Activated CD4-positive, alpha-beta T cell treated with anti-CD3 and anti-CD28 coated beads for 36 hours (primary cell): Measurements from ENCODE around the gene AURKB. TPM values are rescaled to one million over a fixed set of nuclear protein-coding genes. Genes with fewer than 3 reads are reported as not detected.

Experiments
- ATAC-seq: fragments of 200-7000 bp; cut with Tn5 transposase; one replicate; pipeline ENCODE4 v1.10.0; 2021; ENCODE audit warnings: mild to moderate bottlenecking, moderate library complexity
- CTCF ChIA-PET: fragments of 350-600 bp; sonication (Branson Sonifier 250); formaldehyde crosslinking; loops from one replicate; lab custom pipeline; 2021; ENCODE audit warnings: antibody characterized with exemption; lab: Charles Lee
- POLR2A ChIA-PET: fragments of 350-600 bp; sonication (Branson Sonifier 250); formaldehyde crosslinking; loops from one replicate; lab custom pipeline; 2021; ENCODE audit warnings: antibody characterized with exemption, inconsistent platforms; lab: Charles Lee
- DNase-seq: peaks from one replicate; pipeline ENCODE4 v3.0.0-alpha.2; 2020
- H3K27ac Mint-ChIP-seq: one replicate; pipeline ENCODE4 v1.8.0; 2021; ENCODE audit warnings: mixed read lengths
- H3K27me3 Mint-ChIP-seq: one replicate; pipeline ENCODE4 v1.8.0; 2021; ENCODE audit warnings: mixed read lengths
- H3K36me3 Mint-ChIP-seq: one replicate; pipeline ENCODE4 v1.8.0; 2021; ENCODE audit warnings: low read depth, mixed read lengths
- H3K4me1 Mint-ChIP-seq: one replicate; pipeline ENCODE4 v1.8.0; 2021; ENCODE audit warnings: mixed read lengths
- H3K4me3 Mint-ChIP-seq: one replicate; pipeline ENCODE4 v1.8.0; 2021; ENCODE audit warnings: mild to moderate bottlenecking, moderate library complexity, mixed read lengths
- H3K9me3 Mint-ChIP-seq: one replicate; pipeline ENCODE4 v1.8.0; 2021; ENCODE audit warnings: low read depth, mixed read lengths
- intact Hi-C, 2 experiments: fragments of 100-400 bp; cut with DNase I in 1 of 2; cut with micrococcal nuclease in 1 of 2; formaldehyde crosslinking; loops; one replicate each; pipeline versions ENCODE4 v1.14.2 to v1.15.1; 2022 to 2024; cut with DNase I, micrococcal nuclease
- microRNA-seq: library from miRNA; unstranded; fragments of <30 nt; microRNA quantifications from one replicate; pipeline ENCODE4 v1.2.0, GENCODE V29; 2021; ENCODE audit warnings: borderline replicate concordance
- total RNA-seq, 2 experiments: library from RNA; stranded (reverse); gene quantifications; one replicate each; pipeline ENCODE4 v1.2.3, GENCODE V29; 2021

The AURKB gene
- total RNA-seq, 2 experiments from 2014 or later = 173 to 226 TPM

DNA sequence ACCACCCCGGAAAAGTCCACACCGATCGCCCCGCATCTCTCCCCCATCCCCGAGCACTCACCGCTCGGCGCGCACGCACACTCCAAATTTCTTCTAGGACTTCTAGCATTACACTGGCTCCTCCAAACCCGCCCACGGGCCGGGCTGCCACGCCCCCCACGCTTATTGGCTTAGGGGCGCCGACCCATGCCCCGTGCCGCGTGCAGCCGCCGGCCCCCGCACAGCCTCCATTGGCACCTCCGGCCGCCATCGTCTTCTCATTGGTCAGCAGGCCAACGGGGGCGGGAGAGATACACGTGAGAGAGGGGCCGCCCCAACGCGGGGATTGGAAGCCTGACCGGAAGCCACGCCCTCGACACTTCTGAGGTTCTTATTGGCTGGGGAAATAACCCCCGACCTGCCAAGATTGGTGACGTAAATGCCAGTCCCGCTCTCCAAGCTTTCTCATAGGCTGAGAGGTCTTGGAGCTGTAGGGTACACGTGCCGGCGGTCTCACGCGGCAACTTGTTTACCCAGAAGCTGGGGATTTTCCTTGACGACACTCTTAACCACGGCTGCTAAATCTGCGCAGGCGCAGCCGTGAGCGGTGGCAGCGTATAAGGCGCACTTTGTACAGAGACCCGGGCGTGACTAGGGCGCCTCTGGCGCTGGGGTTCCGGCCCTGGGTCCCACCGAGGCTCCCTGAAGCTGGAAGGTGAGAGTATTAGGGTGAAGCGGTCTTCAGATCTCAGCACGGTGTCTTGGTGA, 54.0 kb downstream of the AURKB start:
- Mint-ChIP-seq H3K27me3 (no peaks in the 10 kb centered on the region), H3K4me1 (peaks cover 49% of the 10 kb centered on the region), H3K27ac (no peak overlapping the region), H3K4me3 (no peak overlapping the region), H3K36me3 (peaks cover 30% of the 10 kb centered on the region), H3K9me3 (no peaks in the 10 kb centered on the region)
- intact Hi-C loops = loop anchor here (1.0 to 10.0 kb wide), 21 partner anchors 17 to 912 kb away; partner anchors contain the start of genes CD68 (in 1 of the 2), GABARAP (in 1 of the 2), NAA38 (in 1 of the 2) and NEURL4 (in 1 of the 2)
- ATAC-seq (peak; percentile 75), DNase-seq (peak; percentile 100)
- CTCF ChIA-PET = interaction anchor here (0.5 to 6.9 kb wide), 11 partner anchors 17 to 83 kb away, joined by 3 to 88 read pairs (median 4); partner anchors contain the start of genes ALOXE3 and HES7
- POLR2A ChIA-PET = interaction anchor here (0.6 to 4.3 kb wide), 11 partner anchors 13 to 91 kb away, joined by 3 to 85 read pairs (median 6); partner anchors contain the start of genes BORCS6, CTC1 and TMEM107

DNA sequence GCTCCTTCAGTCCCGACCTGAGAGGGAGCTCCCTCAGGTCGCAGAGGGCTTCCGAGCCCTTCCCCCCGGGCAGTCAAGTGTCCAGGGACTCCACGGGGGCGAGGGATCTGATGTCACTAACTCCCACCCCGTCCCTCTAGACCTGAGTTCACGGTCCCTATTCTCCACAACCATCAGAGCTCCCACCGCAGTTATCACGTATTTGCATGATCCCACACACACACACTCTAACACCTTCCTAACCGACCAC, 54.5 kb downstream of the AURKB start:
- Mint-ChIP-seq H3K4me1 (peaks cover 44% of the 10 kb centered on the region), H3K36me3 (peaks cover 25% of the 10 kb centered on the region), H3K4me3 (no peak overlapping the region), H3K27ac (no peak overlapping the region), H3K9me3 (no peaks in the 10 kb centered on the region), H3K27me3 (no peaks in the 10 kb centered on the region)
- ChIA-PET POLR2A (interaction anchor here (0.6 to 4.3 kb wide), 7 partner anchors 15 to 66 kb away, joined by 3 to 85 read pairs (median 10); partner anchors contain the start of gene TMEM107), CTCF (interaction anchor here (0.7 to 6.9 kb wide), 7 partner anchors 18 to 82 kb away, joined by 3 to 88 read pairs (median 4); partner anchors contain the start of genes ALOXE3 and HES7)
- DNase-seq = no peak
- no peak for ATAC-seq
- intact Hi-C loops = loop anchor here (1.0 to 10.0 kb wide), 21 partner anchors 17 to 911 kb away; partner anchors contain the start of genes CD68 (in 1 of the 2), GABARAP (in 1 of the 2), NAA38 (in 1 of the 2) and NEURL4 (in 1 of the 2)

DNA sequence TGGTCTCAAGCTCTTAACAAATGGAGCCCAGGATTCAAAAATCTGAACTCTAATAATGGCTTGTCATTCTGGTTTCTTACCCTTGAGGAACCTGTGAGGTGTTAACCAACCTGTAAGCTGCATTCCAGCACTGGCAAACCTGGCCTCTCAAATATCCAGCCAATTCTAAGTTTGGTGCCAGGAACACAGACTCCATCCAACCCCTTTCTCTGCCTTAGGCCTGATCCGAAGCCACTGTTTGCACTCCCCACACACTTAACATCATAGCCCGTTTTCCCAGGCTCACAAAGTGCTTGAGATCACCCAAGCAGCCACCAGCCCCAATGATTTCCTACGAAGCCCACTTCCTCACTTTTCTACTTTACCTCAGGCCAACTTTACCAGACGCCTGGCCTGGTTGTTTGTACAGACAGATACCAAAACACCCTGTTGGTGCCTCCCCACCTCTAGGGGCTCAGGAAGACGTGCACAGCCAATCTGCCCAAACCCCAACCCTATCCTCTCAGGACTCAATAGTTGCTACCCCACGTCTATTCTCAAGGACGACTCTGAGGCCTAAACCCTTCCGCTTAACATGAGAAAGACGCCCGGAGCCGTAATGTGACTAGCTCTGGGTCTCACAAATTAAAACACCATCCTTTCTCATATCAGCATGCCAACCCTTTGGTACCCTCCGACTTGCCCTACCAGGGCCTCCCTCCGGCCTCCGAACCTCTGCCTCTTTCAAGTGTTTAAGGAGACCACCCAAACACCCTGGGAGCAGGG, 55.0 kb downstream of the AURKB start:
- H3K4me3 Mint-ChIP-seq = no peak overlapping the region
- ChIA-PET POLR2A (interaction anchor here (0.6 to 4.3 kb wide), 8 partner anchors 9 to 66 kb away, joined by 3 to 85 read pairs (median 8); partner anchors contain the start of genes BORCS6 and TMEM107), CTCF (interaction anchor here (0.7 to 6.9 kb wide), 5 partner anchors 17 to 66 kb away, joined by 3 to 88 read pairs (median 5); partner anchors contain the start of genes ALOXE3 and HES7)
- intact Hi-C loops = loop anchor here (5.0 to 10.0 kb wide), 4 partner anchors 73 to 911 kb away; partner anchors contain the start of genes CD68 (in 1 of the 2), GABARAP (in 1 of the 2), POLR2A (in 1 of the 2) and SLC35G6 (in 1 of the 2)
- no peaks in the 10 kb centered on the region for H3K27me3 Mint-ChIP-seq
- H3K27ac Mint-ChIP-seq = no peak overlapping the region
- ATAC-seq (no peak), DNase-seq (no peak)
- H3K9me3 Mint-ChIP-seq = no peaks in the 10 kb centered on the region
- H3K36me3 Mint-ChIP-seq = peaks cover 20% of the 10 kb centered on the region
- H3K4me1 Mint-ChIP-seq = peaks cover 42% of the 10 kb centered on the region

Small RNA genes within 50 kb of the gene (microRNA-seq; reads per million reads assigned to microRNA genes)
- 282 reads per million, percentile 75 among the genes with 10 or more reads in this experiment for gene MIR4521

Other genes with a start within 250 kb of the AURKB start
- not detected for gene GUCY2D, start 208.0 kb downstream of the AURKB start, total RNA-seq
- gene ALOX15B, start 171.5 kb downstream of the AURKB start, total RNA-seq = under 1 TPM; 0.09 to 0.18 TPM
- gene ALOX12B, start 122.9 kb downstream of the AURKB start, total RNA-seq = 1 to 10 TPM; 3.3 to 3.6 TPM
- under 1 TPM; 0.27 to 0.28 TPM for gene ALOXE3, start 92.1 kb downstream of the AURKB start, total RNA-seq
- gene HES7, start 86.5 kb downstream of the AURKB start, total RNA-seq = 1 to 10 TPM; 2.4 to 3.2 TPM
- gene PER1, start 58.2 kb downstream of the AURKB start, total RNA-seq = 10 to 100 TPM; 46.5 to 55.9 TPM
- gene VAMP2, start 47.6 kb downstream of the AURKB start, total RNA-seq = 10 to 100 TPM; 26.7 to 27.8 TPM
- 10 to 100 TPM; 24.0 to 34.4 TPM for gene TMEM107, start 34.2 kb downstream of the AURKB start, total RNA-seq
- 1 to 10 TPM; 3.9 to 4.5 TPM for gene BORCS6, start 20.4 kb downstream of the AURKB start, total RNA-seq
- 10 to 100 TPM; 49.3 to 57.9 TPM for gene CTC1, start 37.5 kb upstream of the AURKB start, total RNA-seq
- gene PFAS, start 38.7 kb upstream of the AURKB start, total RNA-seq = 100 to 1,000 TPM; 113 to 141 TPM
- 10 to 100 TPM; 37.9 to 40.1 TPM for gene RANGRF, start 78.1 kb upstream of the AURKB start, total RNA-seq
- gene SLC25A35, start 84.8 kb upstream of the AURKB start, total RNA-seq = 1 to 10 TPM; 1.9 to 2.3 TPM
- not detected for gene ARHGEF15, start 99.7 kb upstream of the AURKB start, total RNA-seq
- gene ODF4, start 129.3 kb upstream of the AURKB start, total RNA-seq = not detected
- gene RPL26, start 172.6 kb upstream of the AURKB start, total RNA-seq = 1,000 to 10,000 TPM; 3,064 to 3,721 TPM
- gene RNF222, start 187.3 kb upstream of the AURKB start, total RNA-seq = not detected
- 10 to 100 TPM; 51.9 to 58.6 TPM for gene NDEL1, start 225.3 kb upstream of the AURKB start, total RNA-seq